Epithelial cell of proximal tubule (primary cell): ENCODE results near the gene ISYNA1. TPM values are rescaled to one million over a fixed set of nuclear protein-coding genes. Genes with fewer than 3 reads are reported as not detected.

ENCODE experiments used
- DNase-seq: peaks from one replicate; pipeline ENCODE4 v3.0.0-alpha.2; 2011; ENCODE audit warnings: low read depth
- H3K4me3 ChIP-seq: 2 replicates; pipeline ENCODE4 v1.5.1; 2011; ENCODE audit warnings: low read depth, mild to moderate bottlenecking, low read length
- CTCF ChIP-seq: conservative IDR thresholded peaks from 2 replicates; pipeline ENCODE4 v1.5.1; 2012; ENCODE audit warnings: low read depth, mild to moderate bottlenecking, low read length
- total RNA-seq: library from RNA; depleted of rRNA; stranded (reverse); fragments of >200 nt; gene quantifications from 2 replicates; pipeline ENCODE4 v1.2.3, GENCODE V29; 2015

Gene ISYNA1
- 88.7 and 115 TPM in 2 replicates for total RNA-seq

GRCh38 chr19:18437491-18438330 is at the start of gene ISYNA1:
Gene ISYNA1, minus strand, starts transcription at chr19:18438133. Its CDS starts 154 bp downstream, at chr19:18437979.
- no peak for TF ChIP-seq CTCF
- no peak for DNase-seq
- H3K4me3 ChIP-seq, result peak within 1 kb of the TSS; percentile 64

GRCh38 chr19:18486746-18487145 is 48.8 kb upstream of the ISYNA1 start:
- TF ChIP-seq CTCF, result no peak
- H3K4me3 ChIP-seq, result no peak overlapping the region
- no peak for DNase-seq

GRCh38 chr19:18484992-18485391 is 47.1 kb upstream of the ISYNA1 start:
- no peak overlapping the region for H3K4me3 ChIP-seq
- DNase-seq, result no peak
- TF ChIP-seq CTCF, result peak; percentile 4

- TF ChIP-seq CTCF, result no peak
- H3K4me3 ChIP-seq, result no peak overlapping the region
- DNase-seq, result no peak
Observed at GRCh38 chr19:18483119-18483890, 45.4 kb upstream of the ISYNA1 start.

GRCh38 chr19:18481505-18482222 is 43.7 kb upstream of the ISYNA1 start:
- H3K4me3 ChIP-seq, result no peak overlapping the region
- TF ChIP-seq CTCF, result no peak
- no peak for DNase-seq

- TF ChIP-seq CTCF, result no peak
- no peak for DNase-seq
- no peak overlapping the region for H3K4me3 ChIP-seq
Observed at GRCh38 chr19:18480006-18480691, 42.2 kb upstream of the ISYNA1 start.
